ENCODE results near the gene DCLRE1C. TPM values are rescaled to one million over a fixed set of nuclear protein-coding genes. Genes with fewer than 3 reads are reported as not detected.
A peak's percentile ranks its signal among the peaks of the same experiment; 100 is the strongest.

DCLRE1C gene
- total RNA-seq, 1 donor, result 16.3 TPM

GRCh38 chr10:14859775-14860174 is 94.1 kb downstream of the DCLRE1C start:
- no peak for TF ChIP-seq CTCF (IDR thresholded peaks at IDR 0.05; ENCODE audit: extremely low read depth, low read depth, low read length)

GRCh38 chr10:14859043-14859442 is 94.9 kb downstream of the DCLRE1C start:
- peaks cover 2% of the 10 kb centered on the region for H3K36me3 ChIP-seq (ENCODE audit: insufficient read depth, low read length)
- no peaks in the 10 kb centered on the region for H3K9me3 ChIP-seq (ENCODE audit: low read depth, low read length)
- no peak overlapping the region for H3K4me2 ChIP-seq (ENCODE audit: insufficient read depth, low read length)
- H3K79me2 ChIP-seq (ENCODE audit: insufficient read depth, low read length), result no peaks in the 10 kb centered on the region
- H2AFZ ChIP-seq (ENCODE audit: low read length), result no peak overlapping the region
- H3K4me3 ChIP-seq (ENCODE audit: insufficient read depth, low read length), result no peak overlapping the region
- H3K4me1 ChIP-seq (ENCODE audit: insufficient read depth, low read length), result no peaks in the 10 kb centered on the region
- H4K20me1 ChIP-seq (ENCODE audit: insufficient read depth, low read length), result no peaks in the 10 kb centered on the region
- H3K27me3 ChIP-seq (ENCODE audit: insufficient read depth, low read length), result no peaks in the 10 kb centered on the region
- no peak for TF ChIP-seq CTCF (IDR thresholded peaks at IDR 0.05; ENCODE audit: extremely low read depth, low read depth, low read length)
- DNase-seq (ENCODE audit: insufficient read length, low spot score, missing footprints), result no peak
- no peak overlapping the region for H3K27ac ChIP-seq (ENCODE audit: low read depth, low read length)

More at GRCh38 chr10:14859775-14860174, 94.1 kb downstream of the DCLRE1C start:
- Histone ChIP-seq H3K79me2 (ENCODE audit: insufficient read depth, low read length) (no peaks in the 10 kb centered on the region), H3K4me1 (ENCODE audit: insufficient read depth, low read length) (no peaks in the 10 kb centered on the region), H3K36me3 (ENCODE audit: insufficient read depth, low read length) (peaks cover 2% of the 10 kb centered on the region), H3K27ac (ENCODE audit: low read depth, low read length) (no peak overlapping the region), H3K9me3 (ENCODE audit: low read depth, low read length) (no peaks in the 10 kb centered on the region), H3K4me3 (ENCODE audit: insufficient read depth, low read length) (no peak overlapping the region), H2AFZ (ENCODE audit: low read length) (no peak overlapping the region), H3K4me2 (ENCODE audit: insufficient read depth, low read length) (no peak overlapping the region), H3K27me3 (ENCODE audit: insufficient read depth, low read length) (no peaks in the 10 kb centered on the region), H4K20me1 (ENCODE audit: insufficient read depth, low read length) (no peaks in the 10 kb centered on the region)
- peak; percentile 27 for DNase-seq (ENCODE audit: insufficient read length, low spot score, missing footprints)

- H3K79me2 ChIP-seq (ENCODE audit: insufficient read depth, low read length), result no peaks in the 10 kb centered on the region
- H3K9me3 ChIP-seq (ENCODE audit: low read depth, low read length), result no peaks in the 10 kb centered on the region
- H3K4me2 ChIP-seq (ENCODE audit: insufficient read depth, low read length), result no peak overlapping the region
- peaks cover 2% of the 10 kb centered on the region for H3K36me3 ChIP-seq (ENCODE audit: insufficient read depth, low read length)
- no peaks in the 10 kb centered on the region for H4K20me1 ChIP-seq (ENCODE audit: insufficient read depth, low read length)
- no peak overlapping the region for H3K4me3 ChIP-seq (ENCODE audit: insufficient read depth, low read length)
- DNase-seq (ENCODE audit: insufficient read length, low spot score, missing footprints), result no peak
- no peaks in the 10 kb centered on the region for H3K27me3 ChIP-seq (ENCODE audit: insufficient read depth, low read length)
- no peak for TF ChIP-seq CTCF (IDR thresholded peaks at IDR 0.05; ENCODE audit: extremely low read depth, low read depth, low read length)
- no peaks in the 10 kb centered on the region for H3K4me1 ChIP-seq (ENCODE audit: insufficient read depth, low read length)
- H3K27ac ChIP-seq (ENCODE audit: low read depth, low read length), result no peak overlapping the region
- H2AFZ ChIP-seq (ENCODE audit: low read length), result no peak overlapping the region
Observed at GRCh38 chr10:14858338-14858960, 95.4 kb downstream of the DCLRE1C start.

- no peaks in the 10 kb centered on the region for H3K9me3 ChIP-seq (ENCODE audit: low read depth, low read length)
- no peaks in the 10 kb centered on the region for H4K20me1 ChIP-seq (ENCODE audit: insufficient read depth, low read length)
- H2AFZ ChIP-seq (ENCODE audit: low read length), result no peak overlapping the region
- H3K4me1 ChIP-seq (ENCODE audit: insufficient read depth, low read length), result no peaks in the 10 kb centered on the region
- TF ChIP-seq CTCF (IDR thresholded peaks at IDR 0.05; ENCODE audit: extremely low read depth, low read depth, low read length), result no peak
- H3K27me3 ChIP-seq (ENCODE audit: insufficient read depth, low read length), result no peaks in the 10 kb centered on the region
- no peak overlapping the region for H3K4me3 ChIP-seq (ENCODE audit: insufficient read depth, low read length)
- no peak for DNase-seq (ENCODE audit: insufficient read length, low spot score, missing footprints)
- no peak overlapping the region for H3K4me2 ChIP-seq (ENCODE audit: insufficient read depth, low read length)
- no peaks in the 10 kb centered on the region for H3K79me2 ChIP-seq (ENCODE audit: insufficient read depth, low read length)
- peaks cover 7% of the 10 kb centered on the region for H3K36me3 ChIP-seq (ENCODE audit: insufficient read depth, low read length)
- no peak overlapping the region for H3K27ac ChIP-seq (ENCODE audit: low read depth, low read length)
Observed at GRCh38 chr10:14855453-14855852, 98.4 kb downstream of the DCLRE1C start.
